ENCODE results near the gene OARD1.

- TF ChIP-seq ZNF274 (IDR thresholded peaks at IDR 0.05; ENCODE audit: low read depth, low read length) = no peak
- TF ChIP-seq YY1 (IDR thresholded peaks at IDR 0.05; ENCODE audit: insufficient read depth, insufficient read length) = no peak
- no peak for TF ChIP-seq SUZ12 (IDR thresholded peaks at IDR 0.05; ENCODE audit: extremely low read depth, insufficient read depth, insufficient read length)
Observed at GRCh38 chr6:41047306-41047705, 24.9 kb downstream of the OARD1 start.
